Prostate gland (tissue), 2 donors: ENCODE results near the gene XPNPEP2.

ENCODE experiments used
- POLR2A ChIP-seq: fragments of 450-650 bp; IDR thresholded peaks from one replicate; pipeline ENCODE4 v1.6.1; 2016; ENCODE audit warnings: antibody characterized with exemption, mild to moderate bottlenecking
- TF ChIP-seq, protein P1 (sequence below), 4 experiments: fragments of 200-600 bp in 2 of 4; fragments of 450-650 bp in 2 of 4; sonication (generic) in 2 of 4; IDR thresholded peaks; 1 replicate in 3 of 4; 2 replicates in 1 of 4; pipeline ENCODE4 v1.5.1; 2016 to 2019; ENCODE audit warnings: antibody characterized with exemption in 4 of 4, mild to moderate bottlenecking in 2 of 4, moderate library complexity in 2 of 4

DNA sequence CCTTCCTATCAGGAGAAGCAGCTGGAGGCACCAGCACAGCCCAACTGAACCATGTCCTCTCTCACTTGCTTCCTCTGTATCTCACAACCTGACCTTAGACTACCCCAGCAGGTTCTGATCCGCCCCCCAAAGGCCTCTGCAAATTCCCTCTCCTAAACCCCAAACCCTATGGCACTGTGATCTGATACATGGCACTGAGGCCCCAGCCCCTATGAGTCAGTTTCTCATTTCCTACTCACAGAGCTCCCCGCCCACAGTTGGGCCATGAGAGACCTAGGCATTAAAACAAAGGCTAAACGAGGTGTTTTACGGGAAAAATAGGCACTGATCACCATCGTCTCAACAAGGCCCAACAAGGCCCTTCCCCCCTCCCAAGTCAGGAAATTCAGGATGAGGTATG lies 60.1 kb downstream of the XPNPEP2 start:
- TF ChIP-seq POLR2A: no peak
- TF ChIP-seq, protein P1, sequence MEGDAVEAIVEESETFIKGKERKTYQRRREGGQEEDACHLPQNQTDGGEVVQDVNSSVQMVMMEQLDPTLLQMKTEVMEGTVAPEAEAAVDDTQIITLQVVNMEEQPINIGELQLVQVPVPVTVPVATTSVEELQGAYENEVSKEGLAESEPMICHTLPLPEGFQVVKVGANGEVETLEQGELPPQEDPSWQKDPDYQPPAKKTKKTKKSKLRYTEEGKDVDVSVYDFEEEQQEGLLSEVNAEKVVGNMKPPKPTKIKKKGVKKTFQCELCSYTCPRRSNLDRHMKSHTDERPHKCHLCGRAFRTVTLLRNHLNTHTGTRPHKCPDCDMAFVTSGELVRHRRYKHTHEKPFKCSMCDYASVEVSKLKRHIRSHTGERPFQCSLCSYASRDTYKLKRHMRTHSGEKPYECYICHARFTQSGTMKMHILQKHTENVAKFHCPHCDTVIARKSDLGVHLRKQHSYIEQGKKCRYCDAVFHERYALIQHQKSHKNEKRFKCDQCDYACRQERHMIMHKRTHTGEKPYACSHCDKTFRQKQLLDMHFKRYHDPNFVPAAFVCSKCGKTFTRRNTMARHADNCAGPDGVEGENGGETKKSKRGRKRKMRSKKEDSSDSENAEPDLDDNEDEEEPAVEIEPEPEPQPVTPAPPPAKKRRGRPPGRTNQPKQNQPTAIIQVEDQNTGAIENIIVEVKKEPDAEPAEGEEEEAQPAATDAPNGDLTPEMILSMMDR (IDR thresholded peaks at IDR 0.05): no peak
